ENCODE data around the gene PRR7.

The PRR7 gene

GRCh38 chr5:177402271-177403043 is 44.2 kb upstream of the PRR7 start (continued):
- TF ChIP-seq PRDM2 (tag by site-specific recombination; IDR thresholded peaks at IDR 0.05; ENCODE audit: borderline replicate concordance) (no peak), SCRT1 (tag by site-specific recombination; IDR thresholded peaks at IDR 0.05; ENCODE audit: borderline replicate concordance) (no peak), ZBTB1 (tag by site-specific recombination; IDR thresholded peaks at IDR 0.05) (no peak), ZNF623 (tag by site-specific recombination; IDR thresholded peaks at IDR 0.05) (no peak), ZBTB17 (tag by site-specific recombination; IDR thresholded peaks at IDR 0.05) (peak; percentile 97), ZNF335 (tag by site-specific recombination; conservative IDR thresholded peaks at IDR 0.05) (peak; percentile 42), REST (tag by site-specific recombination; IDR thresholded peaks at IDR 0.05) (no peak), ZNF146 (tag by site-specific recombination; IDR thresholded peaks at IDR 0.05) (no peak), SP3 (tag by site-specific recombination; IDR thresholded peaks at IDR 0.05) (peak; percentile 79), SALL2 (tag by site-specific recombination; IDR thresholded peaks at IDR 0.05; ENCODE audit: borderline replicate concordance) (no peak), PBX3 (CRISPR knock-in tag; IDR thresholded peaks at IDR 0.05) (0 out of 2 replicates have a peak, but pooled peaks have one; percentile 72), BCL11B (tag by site-specific recombination; IDR thresholded peaks at IDR 0.05; ENCODE audit: low read depth) (peak; percentile 73; the same call in 1 of the 2 replicates), ZNF114 (tag by site-specific recombination; IDR thresholded peaks at IDR 0.05) (no peak), ZNF280C (tag by site-specific recombination; IDR thresholded peaks at IDR 0.05) (no peak), ZNF341 (tag by site-specific recombination; IDR thresholded peaks at IDR 0.05; ENCODE audit: low read depth) (peak; percentile 92), ZNF292 (tag by site-specific recombination; IDR thresholded peaks at IDR 0.05; ENCODE audit: borderline replicate concordance, low read depth) (no peak), ZNF223 (tag by site-specific recombination; IDR thresholded peaks at IDR 0.05) (no peak), ZNF221 (tag by site-specific recombination; IDR thresholded peaks at IDR 0.05; ENCODE audit: borderline replicate concordance) (no peak), YY1 (tag by site-specific recombination; IDR thresholded peaks at IDR 0.05) (0 out of 2 replicates have a peak, but pooled peaks have one; percentile 20), ZNF561 (tag by site-specific recombination; IDR thresholded peaks at IDR 0.05; ENCODE audit: borderline replicate concordance) (peak; percentile 85; the same call in 1 of the 2 replicates), ZSCAN16 (tag by site-specific recombination; IDR thresholded peaks at IDR 0.05) (peak; percentile 30; the same call in 1 of the 2 replicates), ZSCAN4 (tag by site-specific recombination; IDR thresholded peaks at IDR 0.05) (no peak), KLF9 (tag by site-specific recombination; IDR thresholded peaks at IDR 0.05; ENCODE audit: low read depth) (peak; percentile 61; the same call in 1 of the 2 replicates)
